T-helper 22 cell (primary cell): ENCODE data around the gene BABAM2.
"Not testable (repeated sequence)": the region's sequence is repeated elsewhere in the genome, so short reads cannot be mapped to it uniquely, and the experiment has no call there.

ENCODE experiments used
- DNase-seq: peaks from one replicate; pipeline ENCODE4 v3.0.0-alpha.2; 2020; ENCODE audit warnings: low read depth

BABAM2 gene

DNA sequence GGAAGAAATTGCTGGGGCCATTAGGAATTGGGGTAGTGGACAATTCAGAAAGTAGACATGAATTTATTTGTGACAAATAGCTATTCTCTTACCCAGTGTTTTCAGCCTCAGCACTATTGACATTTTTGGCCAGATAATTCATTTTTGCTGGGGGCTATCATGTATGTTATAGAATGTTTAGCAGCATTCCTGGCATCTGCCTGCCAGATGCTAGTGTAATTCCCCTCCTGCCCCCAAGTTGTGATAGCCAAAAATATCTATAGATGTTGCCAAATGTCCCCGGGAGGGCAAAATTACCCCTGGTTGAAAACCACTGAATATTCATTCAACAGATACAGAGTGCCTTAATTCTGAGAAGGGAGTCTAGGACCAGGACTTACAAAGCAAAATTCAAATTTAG is 183.6 kb downstream of the BABAM2 start:
- DNase-seq = no peak

DNA sequence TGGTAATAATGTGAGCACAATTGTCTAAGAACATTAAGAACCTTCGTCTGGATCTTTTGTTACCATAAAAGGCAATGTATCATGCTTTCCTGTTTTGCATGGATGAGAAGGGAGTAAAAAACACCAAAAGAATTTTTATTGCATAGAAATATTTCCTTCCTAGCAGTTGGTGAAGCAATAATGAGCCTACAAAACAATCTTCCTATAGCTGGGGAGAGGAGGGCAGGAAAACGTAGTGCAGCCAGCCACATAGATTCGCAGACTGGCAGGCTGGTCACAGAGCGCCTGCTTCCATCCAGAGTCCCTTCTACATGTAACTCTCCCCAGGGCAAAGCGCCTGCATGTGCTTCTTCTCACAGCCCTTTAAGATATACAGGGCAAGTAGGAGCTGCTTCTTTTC is 190.4 kb downstream of the BABAM2 start:
- no peak for DNase-seq

DNA sequence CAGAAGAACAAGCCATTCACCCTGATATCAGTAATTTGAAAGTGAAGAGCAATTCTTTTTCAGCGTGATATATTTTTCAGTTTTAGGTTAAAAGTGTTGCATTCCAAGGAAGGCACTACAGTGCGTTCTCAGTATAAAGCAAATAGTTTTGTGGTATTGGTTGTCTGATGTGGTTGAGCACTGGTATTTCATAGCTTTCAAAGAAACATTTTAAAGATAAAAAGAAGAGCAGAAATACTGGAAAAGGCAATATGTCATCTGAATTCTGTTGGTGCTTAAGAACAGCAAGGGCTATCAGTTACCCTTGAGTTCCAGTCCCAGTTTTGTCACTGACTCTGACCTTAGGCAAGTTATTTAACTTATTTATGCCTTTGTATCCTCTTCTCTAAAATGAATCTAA is 191.6 kb downstream of the BABAM2 start:
- no peak for DNase-seq

DNA sequence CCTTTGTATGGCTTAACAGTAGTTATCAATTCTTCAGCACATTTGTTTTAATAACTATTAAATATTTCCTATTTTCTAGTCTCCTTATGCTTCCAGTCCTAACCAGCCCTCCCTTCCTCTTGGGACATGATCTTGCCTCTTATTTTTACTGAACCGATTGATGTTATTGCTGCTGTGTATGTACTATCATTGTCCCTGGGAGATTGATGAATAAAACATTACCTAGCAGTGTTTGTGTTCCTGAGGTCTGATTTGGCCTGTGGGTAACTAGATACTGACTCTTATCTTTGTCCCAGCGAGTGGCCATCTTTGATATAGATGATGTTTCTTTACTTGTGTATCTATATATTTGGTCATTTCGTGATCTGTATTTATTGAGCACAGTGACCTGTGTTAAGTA is 192.9 kb downstream of the BABAM2 start:
- DNase-seq = no peak

DNA sequence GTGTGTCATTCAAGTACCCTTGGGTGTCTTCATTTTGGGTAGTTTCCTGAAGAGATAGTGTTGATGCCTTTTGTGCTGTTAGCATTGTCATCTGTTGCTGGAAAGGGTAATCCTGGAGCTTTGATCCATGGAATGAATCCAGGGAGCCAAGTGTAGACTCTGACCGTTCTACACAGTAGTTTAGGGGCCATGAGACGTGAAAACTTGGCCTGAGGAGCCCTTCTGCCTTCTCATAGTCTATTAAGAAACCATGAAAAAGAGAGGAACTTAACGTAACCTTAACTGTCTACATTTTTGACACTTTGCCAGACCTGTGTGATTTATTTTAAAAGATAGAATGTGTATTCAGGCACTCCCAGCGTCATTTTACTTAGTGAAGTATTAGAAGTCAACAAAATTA is 194.0 kb downstream of the BABAM2 start:
- no peak for DNase-seq

DNA sequence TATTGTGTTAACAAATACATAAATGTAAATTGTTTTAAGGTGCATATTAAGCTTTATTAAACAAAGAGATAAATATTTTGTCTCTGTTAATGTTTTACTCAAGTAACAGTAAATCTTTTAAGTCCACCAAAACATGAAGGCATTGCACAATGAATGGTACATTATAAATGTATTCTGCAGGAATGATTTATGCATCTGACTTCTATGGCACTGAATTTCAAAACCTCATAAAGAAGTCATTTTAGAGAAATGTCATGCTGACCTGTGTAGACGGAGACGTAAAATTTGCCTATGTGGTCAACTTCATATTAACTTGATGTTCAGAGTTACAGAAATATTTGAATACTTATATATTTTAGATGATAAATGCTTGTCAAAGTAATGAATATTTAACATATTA is 194.7 kb downstream of the BABAM2 start:
- no peak for DNase-seq

DNA sequence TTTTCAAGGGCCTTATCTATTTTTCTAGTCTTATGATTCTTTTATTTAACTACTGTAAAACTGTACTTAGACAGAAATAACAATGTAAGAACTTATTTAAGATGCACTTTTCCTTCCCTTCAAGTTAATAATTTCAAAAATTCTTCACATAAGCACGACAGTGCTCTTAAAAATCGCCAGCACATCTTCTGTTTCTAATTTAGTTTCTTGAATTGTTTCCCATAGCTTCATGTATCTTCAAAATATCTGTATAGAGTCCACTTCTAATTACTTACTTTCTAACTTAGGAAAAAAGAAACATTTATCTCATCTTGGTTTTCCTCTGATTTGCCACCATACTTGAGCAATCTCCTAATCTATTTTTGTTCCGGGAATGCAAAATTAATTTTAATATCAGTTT is 196.1 kb downstream of the BABAM2 start:
- no peak for DNase-seq

DNA sequence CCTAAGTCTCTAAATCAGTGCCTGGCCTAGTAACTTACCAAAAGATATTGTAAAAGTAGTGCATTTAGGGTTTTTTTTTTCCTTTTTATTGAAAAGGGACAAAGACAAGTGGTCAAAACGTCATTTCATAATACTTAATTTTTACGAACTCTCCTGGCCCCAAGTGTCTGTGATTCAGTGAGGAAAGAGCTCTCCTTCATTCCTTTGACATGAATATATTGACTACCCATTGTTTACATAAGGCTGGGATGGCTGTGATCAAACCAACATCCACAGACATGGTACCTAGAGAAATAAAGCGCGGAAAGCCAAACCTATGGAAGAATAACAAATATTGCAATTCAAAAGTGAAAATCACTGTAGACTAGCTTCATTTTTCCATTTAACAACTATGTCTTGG is 198.4 kb downstream of the BABAM2 start:
- DNase-seq = no peak

DNA sequence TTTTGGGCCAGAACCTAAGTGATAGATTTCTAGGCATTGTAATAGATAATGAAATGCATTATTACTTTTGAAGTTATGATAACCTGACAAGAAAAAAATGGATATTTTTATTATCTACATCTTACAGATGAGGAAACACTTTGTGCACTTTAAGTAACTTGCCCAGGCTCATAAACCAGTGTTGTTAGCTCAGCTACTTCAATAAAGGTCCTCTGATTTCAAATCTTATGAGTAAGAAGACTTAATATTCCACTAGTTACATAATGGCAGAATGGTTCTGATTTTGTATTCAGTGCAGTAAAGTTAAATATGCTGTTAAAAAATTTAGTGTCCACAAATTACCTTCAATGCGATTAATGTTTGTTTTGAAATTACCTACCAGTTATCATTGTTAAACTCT is 199.0 kb downstream of the BABAM2 start:
- DNase-seq = no peak

DNA sequence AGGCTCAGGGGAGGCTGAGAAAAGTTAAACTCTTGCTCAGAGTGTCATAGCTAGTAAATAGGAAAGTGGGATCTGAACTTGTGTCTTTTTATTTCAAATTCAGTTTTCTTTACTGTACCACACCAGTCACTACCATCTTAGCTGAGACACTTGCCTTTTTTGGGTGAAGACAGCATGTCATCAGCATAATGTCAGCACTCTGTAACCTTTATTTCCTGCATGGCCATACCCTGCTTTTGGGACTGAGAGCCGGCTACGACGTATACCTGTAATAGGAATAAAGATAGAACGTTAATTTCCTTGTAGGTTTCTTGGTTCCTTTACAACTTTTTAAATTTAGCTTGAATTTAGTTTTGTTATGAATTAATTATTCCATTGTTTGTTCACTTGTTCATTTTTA is 202.8 kb downstream of the BABAM2 start:
- DNase-seq = no peak

DNA sequence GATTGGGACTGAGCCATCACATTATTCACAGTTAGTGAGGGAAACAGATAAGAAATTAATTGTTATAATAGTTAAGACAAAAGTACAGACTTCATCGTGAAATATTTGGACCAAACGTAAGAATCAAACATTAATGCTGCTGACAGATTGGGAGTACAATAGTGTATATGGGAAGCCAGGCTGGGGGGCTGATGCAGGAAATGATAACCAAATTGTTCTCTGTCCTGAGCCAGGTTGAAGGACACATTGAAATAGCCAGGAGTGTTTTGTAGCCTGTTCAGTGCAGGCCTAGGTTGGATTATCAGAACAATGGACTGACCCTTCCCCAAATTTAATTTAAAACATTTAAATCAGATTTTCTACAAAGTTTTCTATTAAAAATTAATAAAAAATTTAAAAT is 203.2 kb downstream of the BABAM2 start:
- no peak for DNase-seq

DNA sequence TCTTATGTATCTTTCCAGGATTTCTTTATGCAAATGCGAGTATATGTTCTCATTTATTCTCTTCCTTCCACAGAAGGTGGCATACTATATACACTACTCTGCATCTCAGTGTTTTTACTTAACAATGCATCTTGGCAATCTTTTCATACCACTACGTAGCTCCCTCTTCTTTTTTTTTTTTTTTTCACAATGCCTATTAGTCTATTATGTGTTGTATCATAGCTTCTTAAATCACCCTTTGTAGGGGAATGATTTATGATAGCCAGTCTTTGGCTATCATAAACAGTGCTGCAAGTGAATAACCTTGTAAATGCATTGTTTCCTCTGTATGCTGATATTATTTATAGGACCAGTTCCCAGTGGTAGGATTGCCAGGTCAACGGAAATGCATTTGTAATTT is 204.2 kb downstream of the BABAM2 start:
- DNase-seq = no peak

DNA sequence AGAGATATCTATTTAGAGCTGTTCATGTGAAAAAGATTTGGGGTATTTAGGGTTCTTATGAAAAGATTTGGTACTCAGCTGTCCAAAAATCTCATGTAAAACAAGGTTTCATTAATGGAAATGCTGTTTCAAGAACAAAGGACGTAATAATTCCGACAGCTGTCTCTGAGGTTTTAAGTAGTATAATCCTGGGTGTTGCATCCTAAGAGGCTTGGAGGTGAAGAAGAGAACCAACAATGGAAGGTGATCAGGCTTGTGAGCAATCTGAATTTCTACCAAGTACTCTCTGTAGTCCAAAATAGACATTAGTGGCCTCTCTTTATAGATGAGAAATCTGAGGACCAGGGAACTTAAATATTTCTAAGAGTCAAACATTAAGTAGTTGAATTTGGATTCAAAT is 205.1 kb downstream of the BABAM2 start:
- no peak for DNase-seq

DNA sequence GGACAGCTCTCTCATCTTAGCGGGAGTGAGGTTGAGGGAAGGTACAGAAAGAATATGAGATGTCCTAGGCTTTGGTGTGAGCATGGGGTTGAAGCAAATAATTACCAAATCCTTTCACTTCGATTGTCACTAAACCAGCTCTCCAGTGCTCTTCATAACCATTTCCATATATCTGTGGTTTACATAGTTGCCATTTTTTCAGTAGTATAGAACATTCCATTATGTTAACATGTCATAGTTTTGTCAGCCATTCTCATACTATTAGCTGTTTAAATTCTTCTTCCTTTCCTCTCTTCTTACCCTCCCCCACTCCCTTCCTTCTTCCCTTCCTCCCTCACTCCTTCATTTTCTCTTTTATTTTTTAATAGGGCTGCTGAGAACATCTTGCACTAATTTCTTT is 205.9 kb downstream of the BABAM2 start:
- DNase-seq = no peak

DNA sequence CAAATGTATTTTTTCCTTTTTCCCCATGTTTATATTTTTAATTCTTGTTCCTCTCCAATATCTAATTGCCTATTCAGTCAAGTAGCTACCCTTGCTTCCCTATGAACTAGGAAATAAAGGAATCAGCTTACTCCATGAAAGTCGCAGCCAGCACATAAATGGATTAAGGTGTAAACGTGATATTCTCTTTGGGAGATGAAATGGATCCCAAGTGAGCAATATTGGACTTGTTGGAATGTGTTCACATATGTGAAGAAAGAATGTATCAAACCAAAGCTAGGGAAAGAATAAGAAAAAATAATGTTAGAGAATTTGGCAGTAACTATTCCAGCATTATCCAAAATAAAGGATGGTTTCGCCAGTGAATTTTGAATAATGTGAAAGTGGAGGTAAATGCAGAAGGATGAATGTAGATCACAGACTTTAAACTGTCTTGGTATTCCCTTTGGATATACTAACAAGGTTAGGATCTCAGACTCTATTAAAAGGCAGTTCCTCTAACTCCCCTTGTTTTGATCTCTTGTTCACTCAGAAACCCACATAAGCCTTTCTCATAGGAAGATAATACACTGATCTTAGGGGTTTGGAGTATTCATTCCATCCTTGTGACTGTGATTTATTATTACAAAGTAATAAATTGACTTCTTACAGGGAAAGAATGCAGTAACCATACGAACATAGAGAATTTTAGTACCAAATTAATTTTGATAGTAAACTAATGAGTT is 208.1 kb downstream of the BABAM2 start:
- no peak for DNase-seq

DNA sequence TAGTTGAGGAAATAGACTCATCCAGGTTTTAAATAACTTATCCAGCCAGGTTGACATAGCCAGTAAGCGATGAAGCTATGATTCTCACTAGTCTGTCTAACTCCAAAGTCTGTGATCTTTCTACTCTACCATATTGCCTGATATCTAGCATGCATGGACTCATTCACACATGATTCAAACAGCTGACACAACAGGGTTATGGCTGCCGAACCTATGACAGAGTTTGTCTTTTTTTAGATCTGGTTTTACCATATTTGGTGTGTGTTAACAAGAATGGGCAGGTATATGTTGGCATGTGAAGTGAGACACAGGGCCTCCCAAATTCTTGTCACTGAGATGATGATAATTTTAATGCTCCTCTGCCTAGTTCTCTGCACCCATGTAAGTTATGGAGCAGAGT is 210.6 kb downstream of the BABAM2 start:
- no peak for DNase-seq

DNA sequence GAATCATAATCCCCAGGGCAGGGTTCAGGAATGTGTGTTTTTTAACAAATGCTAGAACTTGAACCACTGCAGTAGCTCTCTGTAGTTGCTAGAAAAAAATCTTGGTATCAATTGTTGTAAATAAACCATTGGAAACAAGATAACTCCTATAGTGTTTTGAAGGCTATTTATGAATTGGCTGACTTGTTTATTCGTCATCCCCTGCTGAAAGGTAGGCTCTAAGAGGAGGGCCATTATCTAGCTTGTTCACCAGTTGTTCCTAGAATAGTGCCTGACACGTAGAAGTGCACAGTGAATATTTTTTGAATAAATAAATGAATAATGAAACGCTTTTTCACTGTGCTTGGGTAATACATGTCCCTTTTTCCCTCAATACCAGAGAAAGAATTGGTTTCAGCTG is 211.4 kb downstream of the BABAM2 start:
- DNase-seq = no peak

DNA sequence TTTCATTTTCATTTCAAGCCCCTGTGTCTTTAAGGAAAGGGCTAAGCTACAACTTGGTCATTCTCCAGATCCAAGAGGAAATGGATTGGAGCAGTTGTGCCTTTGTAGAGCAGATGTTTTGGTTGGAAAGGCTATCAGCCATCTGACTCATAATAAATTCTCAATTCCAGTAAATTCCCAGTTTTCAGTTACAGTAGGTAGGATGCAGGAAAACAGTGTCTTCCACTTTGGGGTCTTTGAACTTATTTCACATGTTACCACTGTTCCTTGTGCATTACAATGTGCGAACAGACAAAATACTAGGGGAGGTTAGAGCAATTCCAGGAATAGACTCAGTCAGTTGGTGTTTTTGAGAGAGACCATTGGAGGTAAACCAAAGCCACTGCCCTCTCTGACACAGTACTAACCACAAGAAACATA is 211.9 kb downstream of the BABAM2 start:
- DNase-seq = no peak

DNA sequence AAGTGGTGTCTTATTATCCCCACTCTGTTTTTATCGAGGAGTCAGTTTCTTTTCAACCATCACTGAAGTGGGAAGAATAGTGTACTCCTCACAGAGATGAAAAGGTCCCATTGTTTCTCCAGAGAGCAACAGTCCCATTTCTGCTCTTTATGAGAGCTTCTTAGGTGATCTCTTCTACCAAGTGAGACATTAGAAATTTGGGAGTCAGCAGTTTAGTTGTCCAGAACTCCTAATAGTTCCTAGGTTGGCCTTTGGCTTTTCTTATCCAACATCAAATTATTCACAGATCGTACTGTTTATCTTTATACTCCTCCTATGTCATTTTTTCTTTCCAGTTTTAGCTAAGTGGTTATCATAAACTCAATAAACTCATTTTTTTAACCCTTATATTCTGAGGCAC is 213.1 kb downstream of the BABAM2 start:
- no peak for DNase-seq

DNA sequence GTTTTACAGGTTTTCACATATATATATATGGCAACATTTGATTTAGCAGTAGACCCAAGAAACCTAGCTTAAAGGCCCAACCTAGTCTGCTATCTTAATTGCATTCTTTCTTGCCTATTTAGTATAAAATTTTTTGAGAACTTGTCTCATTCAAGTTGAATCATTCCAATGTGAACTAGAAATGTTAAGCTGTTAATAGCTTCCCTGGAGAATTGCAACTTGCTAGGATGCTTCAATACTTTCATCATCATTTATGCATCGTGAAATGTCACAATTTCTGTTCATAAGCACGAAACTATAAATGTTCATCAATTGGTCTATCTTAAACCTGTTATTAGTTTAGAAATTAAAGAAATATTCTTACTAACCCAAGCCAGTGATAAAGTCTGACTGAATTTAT is 217.6 kb downstream of the BABAM2 start:
- no peak for DNase-seq

DNA sequence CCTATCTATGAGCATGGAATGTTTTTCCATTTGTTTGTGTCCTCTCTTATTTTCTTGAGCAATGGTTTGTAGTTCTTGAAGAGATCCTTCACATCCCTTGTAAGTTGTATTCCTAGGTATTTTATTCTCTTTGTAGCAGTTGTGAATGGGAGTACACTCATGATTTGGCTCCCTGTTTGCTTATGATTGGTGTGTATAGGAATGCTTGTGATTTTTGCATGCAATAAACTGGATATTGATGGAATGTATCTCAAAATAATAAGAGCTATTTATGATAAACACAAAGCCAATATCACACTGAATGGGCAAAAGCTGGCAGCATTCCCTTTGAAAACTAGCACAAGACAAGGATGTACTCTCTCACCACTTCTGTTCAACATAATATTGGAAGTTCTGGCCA is 223.2 kb downstream of the BABAM2 start:
- not testable (repeated sequence) for DNase-seq

DNA sequence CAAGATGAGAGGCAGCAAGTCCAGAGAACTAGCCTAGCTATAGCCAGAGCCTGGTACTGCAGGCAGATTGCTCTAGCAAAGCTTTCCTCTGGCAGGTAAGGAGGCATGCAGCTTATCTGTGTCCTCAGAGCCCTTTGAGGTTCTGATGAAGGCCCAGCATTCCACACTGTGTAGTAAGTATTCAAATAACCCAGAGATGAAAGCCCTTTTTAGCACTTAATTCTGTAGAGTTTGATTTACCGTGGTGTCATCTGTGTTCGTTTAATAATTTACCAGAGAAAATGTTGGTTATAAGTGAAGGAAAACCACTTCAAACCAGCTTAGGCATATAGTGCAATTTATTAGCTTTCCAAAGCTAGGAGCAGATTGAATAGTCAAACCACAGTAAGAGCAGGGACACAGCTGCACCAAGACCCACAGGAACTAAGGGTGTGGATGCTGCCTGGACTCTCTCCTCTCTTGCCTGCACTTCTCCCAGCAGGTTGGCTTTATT is 226.6 kb downstream of the BABAM2 start:
- no peak for DNase-seq

DNA sequence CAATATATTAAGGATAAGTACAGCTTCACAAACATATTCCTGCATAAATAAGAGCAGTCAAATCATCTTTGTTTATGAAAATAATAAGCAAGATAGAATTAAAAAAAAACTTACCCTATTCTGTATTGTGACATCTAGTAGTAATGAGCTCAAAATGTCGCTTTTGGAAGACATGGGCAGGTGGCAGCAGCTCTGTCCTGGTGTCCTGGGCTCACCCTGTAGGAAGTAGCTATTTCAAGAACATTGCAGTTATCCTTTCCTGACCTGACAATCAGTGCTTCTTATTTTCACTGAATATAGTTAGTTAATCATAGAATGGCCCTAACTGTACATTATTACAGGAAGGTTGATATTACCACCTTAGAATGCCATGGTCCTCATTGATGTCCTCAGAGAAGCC is 229.1 kb downstream of the BABAM2 start:
- no peak for DNase-seq

DNA sequence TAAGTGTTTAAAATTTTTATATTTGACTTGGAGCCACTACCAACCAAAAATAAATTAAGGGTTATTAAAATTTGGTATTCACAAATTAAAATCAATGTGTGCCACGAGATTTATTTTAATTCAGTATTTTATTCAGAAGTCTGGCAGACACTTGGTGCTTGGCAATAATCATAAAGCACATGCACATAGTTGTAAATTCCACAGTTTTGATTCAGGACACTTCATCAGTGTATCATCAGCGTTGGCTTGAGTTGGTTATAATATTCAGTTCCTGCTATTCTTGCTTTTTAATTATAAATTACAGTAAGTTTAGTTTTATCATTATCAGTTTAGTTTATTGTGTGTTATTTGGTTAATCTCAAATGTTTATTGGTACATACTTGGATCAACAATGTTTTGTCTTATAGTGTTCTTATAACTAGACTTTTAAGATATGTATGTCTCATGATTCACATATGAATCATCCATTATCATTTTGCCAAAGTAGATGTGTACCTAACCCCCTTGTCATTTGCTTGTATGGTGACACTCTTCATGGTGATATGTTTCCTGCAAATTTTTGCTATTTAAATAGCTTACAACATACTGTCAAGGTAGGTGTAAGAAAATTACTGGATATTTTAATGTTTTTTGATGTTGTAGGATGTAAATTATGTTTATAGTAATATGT is 237.9 kb downstream of the BABAM2 start:
- DNase-seq = no peak
